ENCODE results near the gene CDK19.

The CDK19 gene

GRCh38 chr6:110831405-110831804, 16.1 kb upstream of the CDK19 start:
- POLR2A ChIA-PET, result interaction anchor here (1.6 kb wide), 1 partner anchor 43 kb away, joined by 6 read pairs; the partner anchor contains the start of gene AMD1
- no peak for DNase-seq (ENCODE audit: extremely low spot score)
- CTCF ChIA-PET, result no interaction called here
- no peak for TF ChIP-seq SUZ12 (IDR thresholded peaks at IDR 0.05)
- no peak for TF ChIP-seq NFRKB (IDR thresholded peaks at IDR 0.05)
- TF ChIP-seq FOXM1 (IDR thresholded peaks at IDR 0.05; ENCODE audit: borderline replicate concordance), result no peak
- TF ChIP-seq ZNF384 (IDR thresholded peaks at IDR 0.05), result no peak
- no peak for TF ChIP-seq TARDBP (IDR thresholded peaks at IDR 0.05)

GRCh38 chr6:110828396-110828795, 13.1 kb upstream of the CDK19 start:
- TF ChIP-seq BHLHE40 (IDR thresholded peaks at IDR 0.05; ENCODE audit: borderline replicate concordance) (no peak), ARNT (IDR thresholded peaks at IDR 0.05) (no peak), SP1 (IDR thresholded peaks at IDR 0.05) (no peak), FOXM1 (IDR thresholded peaks at IDR 0.05; ENCODE audit: borderline replicate concordance) (no peak), NFRKB (IDR thresholded peaks at IDR 0.05) (no peak), CTBP1 (IDR thresholded peaks at IDR 0.05; ENCODE audit: borderline replicate concordance) (no peak), ZNF384 (IDR thresholded peaks at IDR 0.05) (no peak), PKNOX1 (IDR thresholded peaks at IDR 0.05) (no peak)
- CTCF ChIA-PET, result interaction anchor here (0.6 kb wide), 1 partner anchor 21 kb away, joined by 7 read pairs; no protein-coding TSS in a partner anchor
- no peak for DNase-seq (ENCODE audit: extremely low spot score)
- POLR2A ChIA-PET, result interaction anchor here (1.0 to 5.4 kb wide), 3 partner anchors 13 to 48 kb away, joined by 3 to 25 read pairs (median 4); partner anchors contain the start of genes AMD1 and CDK19

- ChIA-PET CTCF (interaction anchor here (0.6 to 0.7 kb wide), 3 partner anchors 44 to 58 kb away, joined by 3 to 6 read pairs (median 4); no protein-coding TSS in a partner anchor), POLR2A (interaction anchor here (1.4 to 5.4 kb wide), 2 partner anchors 11 to 48 kb away, joined by 4 to 25 read pairs; partner anchors contain the start of genes AMD1 and CDK19)
- no peak for DNase-seq (ENCODE audit: extremely low spot score)
- TF ChIP-seq ELF4 (IDR thresholded peaks at IDR 0.05), result no peak
- TF ChIP-seq ARNT (IDR thresholded peaks at IDR 0.05), result no peak
- TF ChIP-seq HDGF (IDR thresholded peaks at IDR 0.05; ENCODE audit: borderline replicate concordance), result no peak
- TF ChIP-seq TARDBP (IDR thresholded peaks at IDR 0.05), result no peak
- TF ChIP-seq ZNF384 (IDR thresholded peaks at IDR 0.05), result peak; percentile 62
- TF ChIP-seq FOXM1 (IDR thresholded peaks at IDR 0.05; ENCODE audit: borderline replicate concordance), result no peak
- TF ChIP-seq FOXA1 (IDR thresholded peaks at IDR 0.05), result no peak
- no peak for TF ChIP-seq SUZ12 (IDR thresholded peaks at IDR 0.05)
- TF ChIP-seq NFRKB (IDR thresholded peaks at IDR 0.05), result no peak
- no peak for TF ChIP-seq CTBP1 (IDR thresholded peaks at IDR 0.05; ENCODE audit: borderline replicate concordance)
- no peak for TF ChIP-seq LEF1 (IDR thresholded peaks at IDR 0.05; ENCODE audit: borderline replicate concordance)
- no peak for TF ChIP-seq FOXK2 (IDR thresholded peaks at IDR 0.05)
- TF ChIP-seq PKNOX1 (IDR thresholded peaks at IDR 0.05), result peak; percentile 64
- TF ChIP-seq BHLHE40 (IDR thresholded peaks at IDR 0.05; ENCODE audit: borderline replicate concordance), result no peak
Measured at GRCh38 chr6:110826236-110827129, 11.2 kb upstream of the CDK19 start.

GRCh38 chr6:110823146-110823545, 7.9 kb upstream of the CDK19 start:
- TF ChIP-seq L3MBTL2 (conservative IDR thresholded peaks at IDR 0.05) (no peak), ELF4 (IDR thresholded peaks at IDR 0.05) (no peak), FOXA1 (IDR thresholded peaks at IDR 0.05) (no peak), CTBP1 (IDR thresholded peaks at IDR 0.05; ENCODE audit: borderline replicate concordance) (no peak), FOXM1 (IDR thresholded peaks at IDR 0.05; ENCODE audit: borderline replicate concordance) (no peak), FOXK2 (IDR thresholded peaks at IDR 0.05) (no peak), SUZ12 (IDR thresholded peaks at IDR 0.05) (no peak), ZNF384 (IDR thresholded peaks at IDR 0.05) (no peak), PKNOX1 (IDR thresholded peaks at IDR 0.05) (no peak), TARDBP (IDR thresholded peaks at IDR 0.05) (no peak), ARNT (IDR thresholded peaks at IDR 0.05) (no peak), LEF1 (IDR thresholded peaks at IDR 0.05; ENCODE audit: borderline replicate concordance) (no peak), SP1 (IDR thresholded peaks at IDR 0.05) (no peak), NFRKB (IDR thresholded peaks at IDR 0.05) (no peak), HDGF (IDR thresholded peaks at IDR 0.05; ENCODE audit: borderline replicate concordance) (no peak), BHLHE40 (IDR thresholded peaks at IDR 0.05; ENCODE audit: borderline replicate concordance) (no peak)
- ChIA-PET CTCF (no interaction called here), POLR2A (no interaction called here)
- no peak for DNase-seq (ENCODE audit: extremely low spot score)

- TF ChIP-seq BHLHE40 (IDR thresholded peaks at IDR 0.05; ENCODE audit: borderline replicate concordance) (no peak), PKNOX1 (IDR thresholded peaks at IDR 0.05) (no peak), FOXM1 (IDR thresholded peaks at IDR 0.05; ENCODE audit: borderline replicate concordance) (no peak), FOXK2 (IDR thresholded peaks at IDR 0.05) (no peak), CTBP1 (IDR thresholded peaks at IDR 0.05; ENCODE audit: borderline replicate concordance) (no peak), L3MBTL2 (conservative IDR thresholded peaks at IDR 0.05) (no peak), FOXA1 (IDR thresholded peaks at IDR 0.05) (no peak), NFRKB (IDR thresholded peaks at IDR 0.05) (no peak), ZNF384 (IDR thresholded peaks at IDR 0.05) (no peak), SUZ12 (IDR thresholded peaks at IDR 0.05) (no peak), ARNT (IDR thresholded peaks at IDR 0.05) (no peak), LEF1 (IDR thresholded peaks at IDR 0.05; ENCODE audit: borderline replicate concordance) (no peak)
- no peak for DNase-seq (ENCODE audit: extremely low spot score)
- CTCF ChIA-PET, result no interaction called here
- POLR2A ChIA-PET, result no interaction called here
Measured at GRCh38 chr6:110822249-110822648, 7.0 kb upstream of the CDK19 start.

Data from HEK293T (cell line).